SK-N-MC (cell line): Measurements from ENCODE around the gene NEDD9.

ENCODE experiments used
- EZH2 ChIP-seq: fragments of 200-600 bp; sonication (generic); IDR thresholded peaks from one replicate; pipeline ENCODE4 v1.6.1; 2017; ENCODE audit warnings: antibody characterized with exemption
- FOXP2 ChIP-seq: optimal IDR thresholded peaks from 2 replicates; pipeline ENCODE3; 2011; ENCODE audit warnings: mild to moderate bottlenecking, moderate library complexity; ENCODE audit not compliant: insufficient read depth; ENCODE audit errors: extremely low read length, control extremely low read depth
- POLR2AphosphoS5 ChIP-seq: IDR thresholded peaks from 2 replicates; pipeline ENCODE4 v1.6.1; 2012; ENCODE audit warnings: mild to moderate bottlenecking, low read depth, low read length, borderline replicate concordance

GRCh38 chr6:11187301-11187700, 45.2 kb downstream of the NEDD9 start:
- TF ChIP-seq EZH2, result no peak
- no peak for TF ChIP-seq POLR2AphosphoS5
- TF ChIP-seq FOXP2, result no peak
